Measurements from ENCODE around the gene RAB25.
A peak's percentile ranks its signal among the peaks of the same experiment; 100 is the strongest.

Gene RAB25

GRCh38 chr1:156086256-156086662 lies 25.3 kb downstream of the RAB25 start:
- no peak for DNase-seq (ENCODE audit: extremely low read depth, low read depth)
- no peak for TF ChIP-seq CTCF (IDR thresholded peaks at IDR 0.05; ENCODE audit: low read depth, low read length)

DNA sequence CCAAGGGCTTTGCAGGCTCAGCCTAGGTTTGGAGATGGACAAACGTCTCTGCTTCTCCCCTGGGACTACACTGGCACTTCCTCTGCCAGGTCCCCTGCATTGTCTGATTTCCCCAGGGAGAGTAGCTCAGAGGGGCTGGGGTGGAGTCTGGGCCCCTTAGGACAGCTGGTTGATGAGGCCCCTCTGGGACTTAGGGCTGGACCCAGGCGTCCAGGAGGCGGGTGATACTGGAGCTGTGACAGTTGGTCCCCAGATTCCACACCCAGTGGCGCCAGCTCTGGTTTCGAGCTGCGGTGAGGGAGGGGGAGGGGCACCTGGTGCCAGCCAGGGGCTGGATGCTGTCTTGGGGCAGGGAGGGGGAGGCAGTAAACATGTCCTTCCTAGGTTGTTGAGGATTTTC lies 28.7 kb downstream of the RAB25 start:
- DNase-seq (ENCODE audit: extremely low read depth, low read depth), result no peak
- no peak for TF ChIP-seq CTCF (IDR thresholded peaks at IDR 0.05; ENCODE audit: low read depth, low read length)

- TF ChIP-seq CTCF (IDR thresholded peaks at IDR 0.05; ENCODE audit: low read depth, low read length), result no peak
- DNase-seq (ENCODE audit: extremely low read depth, low read depth), result no peak
Measured at GRCh38 chr1:156090138-156090839, 29.3 kb downstream of the RAB25 start.

DNA sequence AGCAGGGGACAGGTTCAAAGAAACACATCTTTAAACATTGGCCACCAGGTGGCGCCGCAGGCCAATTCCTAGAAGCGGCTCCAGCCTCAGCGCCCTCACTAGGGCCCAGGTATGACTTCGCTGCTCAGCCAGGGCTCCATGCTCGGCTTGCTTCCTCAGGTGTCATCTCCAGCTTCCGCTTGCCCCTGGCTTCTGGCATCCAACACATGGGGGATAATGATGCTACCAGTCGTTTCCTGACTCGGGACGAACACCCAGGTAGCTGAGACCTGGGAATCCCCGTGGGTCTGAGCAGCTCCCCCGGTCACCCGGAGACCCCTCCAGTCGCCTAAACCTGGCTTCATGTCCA lies 29.9 kb downstream of the RAB25 start:
- DNase-seq (ENCODE audit: extremely low read depth, low read depth), result no peak
- TF ChIP-seq CTCF (IDR thresholded peaks at IDR 0.05; ENCODE audit: low read depth, low read length), result peak; percentile 68

DNA sequence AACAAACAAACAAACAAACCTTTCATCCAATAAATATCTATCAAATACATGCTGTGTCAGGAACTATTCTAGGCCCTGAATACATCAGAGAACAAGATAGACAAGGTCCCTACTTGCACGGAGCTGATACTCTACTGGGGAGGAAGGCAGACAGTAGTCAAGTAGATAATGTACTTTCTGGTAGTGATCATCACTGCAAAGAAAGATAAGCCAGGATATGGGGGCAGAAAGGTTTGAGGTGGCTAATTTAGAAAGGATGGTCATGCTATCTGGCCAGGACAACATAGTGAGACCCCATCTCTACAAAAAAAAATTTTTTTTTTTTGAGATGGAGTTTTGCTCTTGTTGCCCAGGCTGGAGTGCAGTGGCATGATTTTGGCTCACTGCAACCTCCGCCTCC lies 30.6 kb downstream of the RAB25 start:
- DNase-seq (ENCODE audit: extremely low read depth, low read depth), result no peak
- no peak for TF ChIP-seq CTCF (IDR thresholded peaks at IDR 0.05; ENCODE audit: low read depth, low read length)

DNA sequence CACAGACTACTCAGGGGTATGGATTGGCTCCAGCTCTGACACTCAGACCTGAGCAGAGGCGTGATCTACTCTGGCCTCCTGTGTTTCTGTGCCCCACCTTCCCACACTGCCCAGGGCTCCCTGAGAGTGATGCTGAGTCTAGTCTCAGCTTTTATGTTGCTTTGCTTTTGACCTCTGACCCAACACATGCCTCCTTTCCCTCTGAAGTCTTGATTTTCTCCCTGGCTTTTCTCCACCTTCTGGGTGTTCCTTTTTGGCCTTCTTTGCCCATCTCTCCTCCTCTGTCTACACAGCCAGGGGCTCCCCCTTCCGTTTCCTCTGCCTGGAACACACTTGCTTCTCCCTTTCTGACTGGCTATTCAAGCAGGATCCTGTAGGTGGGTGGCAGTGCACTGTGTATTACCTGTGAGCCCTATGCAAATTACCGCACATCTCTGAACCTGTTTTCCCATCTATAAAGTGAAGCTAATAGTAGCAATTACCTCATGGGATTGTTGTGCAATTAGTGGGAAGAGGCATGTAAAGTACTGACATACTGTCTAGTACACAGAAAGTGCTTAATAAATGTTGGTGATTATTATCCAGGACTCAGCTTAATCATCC lies 35.0 kb downstream of the RAB25 start:
- DNase-seq (ENCODE audit: extremely low read depth, low read depth), result no peak
- no peak for TF ChIP-seq CTCF (IDR thresholded peaks at IDR 0.05; ENCODE audit: low read depth, low read length)

GRCh38 chr1:156096640-156097391 lies 35.9 kb downstream of the RAB25 start:
- TF ChIP-seq CTCF (IDR thresholded peaks at IDR 0.05; ENCODE audit: low read depth, low read length), result peak; percentile 97

More at GRCh38 chr1:156096640-156097391, 35.9 kb downstream of the RAB25 start:
- DNase-seq (ENCODE audit: extremely low read depth, low read depth), result no peak

Data from AG09319 (cell line).